ENCODE results near the gene MTAP. TPM values are rescaled to one million over a fixed set of nuclear protein-coding genes. Genes with fewer than 3 reads are reported as not detected.

Gene MTAP
- total RNA-seq: 28.9 and 42.2 TPM in 2 replicates

GRCh38 chr9:21802418-21803000, at the start of gene MTAP:
Gene MTAP (plus strand): TSS chr9:21802636. CDS start chr9:21802749, 113 bp downstream.

Other genes with a start within 250 kb of the MTAP start
- 6.6 and 19.3 TPM in 2 replicates for gene CDKN2A, start 191.8 kb downstream of the MTAP start, total RNA-seq
- 1.3 and 1.8 TPM in 2 replicates for gene CDKN2B-AS1, start 192.2 kb downstream of the MTAP start, total RNA-seq
- gene CDKN2B, start 206.7 kb downstream of the MTAP start, total RNA-seq: 6.0 and 52.4 TPM in 2 replicates

Data from smooth muscle cell of the pulmonary artery (primary cell).